HFFc6 (cell line): Measurements from ENCODE around the gene ASPHD2. TPM values are rescaled to one million over a fixed set of nuclear protein-coding genes. Genes with fewer than 3 reads are reported as not detected.
A peak's percentile ranks its signal among the peaks of the same experiment; 100 is the strongest.

Experiments
- DNase-seq: peaks from one replicate; pipeline ENCODE4 v3.0.0-alpha.2; 2018
- H3K27ac Mint-ChIP-seq: 2 replicates; pipeline ENCODE4 v1.8.0; 2020; ENCODE audit warnings: mild to moderate bottlenecking, mixed read lengths
- H3K27me3 Mint-ChIP-seq: 2 replicates; pipeline ENCODE4 v1.8.0; 2021; ENCODE audit warnings: mild to moderate bottlenecking, moderate library complexity, mixed read lengths; ENCODE audit not compliant: insufficient read depth
- H3K36me3 Mint-ChIP-seq: 2 replicates; pipeline ENCODE4 v1.8.0; 2021; ENCODE audit warnings: low read depth, mixed read lengths
- H3K4me1 Mint-ChIP-seq: 2 replicates; pipeline ENCODE4 v1.8.0; 2020; ENCODE audit warnings: low read depth, mixed read lengths
- H3K4me3 Mint-ChIP-seq: 2 replicates; pipeline ENCODE4 v1.8.0; 2020; ENCODE audit warnings: mild to moderate bottlenecking, moderate library complexity, mixed read lengths
- H3K9me3 Mint-ChIP-seq: 2 replicates; pipeline ENCODE4 v1.8.0; 2020; ENCODE audit warnings: mild to moderate bottlenecking, mixed read lengths
- total RNA-seq, 6 experiments: library from RNA; stranded (reverse); fragmentation: NEBNext Ultra II Directional; extraction: Animal tissue kit (Norgen Biotek cat#: 25700); gene quantifications; 2 replicates in 1 of 6; 3 replicates in 5 of 6; pipeline ENCODE4 v1.2.3, GENCODE V29; 2021
- TF ChIP-seq, protein P1 (sequence below): fragments of 200-600 bp; sonication (generic); IDR thresholded peaks from 2 replicates; pipeline ENCODE4 v1.5.0; 2021; ENCODE audit warnings: antibody characterized with exemption, mild to moderate bottlenecking

ASPHD2 gene
- total RNA-seq, 6 experiments from 2014 or later, result 0.85 to 2.3 (median 1.3) TPM

DNA sequence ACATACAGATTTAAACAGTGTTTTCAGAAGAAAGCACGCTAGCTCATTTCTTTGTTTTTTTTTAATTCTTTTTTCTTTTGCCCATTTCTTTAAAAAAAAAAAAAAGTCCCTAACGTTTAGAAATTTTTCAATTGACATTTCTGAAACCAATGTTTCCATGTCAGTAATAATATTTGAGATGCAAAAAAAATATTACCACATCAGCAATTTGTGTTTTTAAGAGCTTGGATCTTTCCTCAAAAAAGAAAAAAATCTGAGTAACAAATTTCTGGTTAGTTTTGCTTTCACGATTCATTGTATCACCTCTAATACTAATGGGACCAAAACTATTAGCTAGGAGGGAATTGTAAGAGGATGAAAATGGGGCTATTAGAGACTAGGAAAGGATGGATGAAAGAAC, 39.9 kb upstream of the ASPHD2 start:
- H3K4me1 Mint-ChIP-seq, result no peaks in the 10 kb centered on the region
- no peaks in the 10 kb centered on the region for H3K9me3 Mint-ChIP-seq
- H3K36me3 Mint-ChIP-seq, result no peaks in the 10 kb centered on the region
- peaks cover 15% of the 10 kb centered on the region; the same call in 1 of the 2 replicates for H3K27me3 Mint-ChIP-seq
- DNase-seq, result no peak
- H3K4me3 Mint-ChIP-seq, result no peak overlapping the region
- no peak overlapping the region for H3K27ac Mint-ChIP-seq
- TF ChIP-seq, protein P1, sequence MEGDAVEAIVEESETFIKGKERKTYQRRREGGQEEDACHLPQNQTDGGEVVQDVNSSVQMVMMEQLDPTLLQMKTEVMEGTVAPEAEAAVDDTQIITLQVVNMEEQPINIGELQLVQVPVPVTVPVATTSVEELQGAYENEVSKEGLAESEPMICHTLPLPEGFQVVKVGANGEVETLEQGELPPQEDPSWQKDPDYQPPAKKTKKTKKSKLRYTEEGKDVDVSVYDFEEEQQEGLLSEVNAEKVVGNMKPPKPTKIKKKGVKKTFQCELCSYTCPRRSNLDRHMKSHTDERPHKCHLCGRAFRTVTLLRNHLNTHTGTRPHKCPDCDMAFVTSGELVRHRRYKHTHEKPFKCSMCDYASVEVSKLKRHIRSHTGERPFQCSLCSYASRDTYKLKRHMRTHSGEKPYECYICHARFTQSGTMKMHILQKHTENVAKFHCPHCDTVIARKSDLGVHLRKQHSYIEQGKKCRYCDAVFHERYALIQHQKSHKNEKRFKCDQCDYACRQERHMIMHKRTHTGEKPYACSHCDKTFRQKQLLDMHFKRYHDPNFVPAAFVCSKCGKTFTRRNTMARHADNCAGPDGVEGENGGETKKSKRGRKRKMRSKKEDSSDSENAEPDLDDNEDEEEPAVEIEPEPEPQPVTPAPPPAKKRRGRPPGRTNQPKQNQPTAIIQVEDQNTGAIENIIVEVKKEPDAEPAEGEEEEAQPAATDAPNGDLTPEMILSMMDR, result no peak

DNA sequence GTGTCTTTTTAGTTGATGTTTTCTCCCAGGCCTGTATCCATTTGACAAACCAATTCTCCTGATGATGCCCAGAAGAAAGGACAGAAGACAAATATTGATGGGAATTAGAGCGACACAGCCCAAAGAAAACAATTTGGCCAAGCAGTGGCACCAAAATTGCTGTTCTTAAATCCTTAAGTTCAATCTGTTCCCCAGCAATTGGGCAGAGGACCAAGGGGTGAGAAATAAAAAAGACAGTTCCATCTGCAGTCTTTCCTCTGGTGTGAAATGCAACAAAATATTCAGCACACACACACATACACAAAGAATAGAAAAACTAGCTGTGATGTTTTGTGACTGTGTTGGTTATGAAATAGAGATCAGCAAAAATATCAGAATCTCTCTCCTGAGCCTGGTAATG, 38.0 kb upstream of the ASPHD2 start:
- no peak overlapping the region for H3K4me3 Mint-ChIP-seq
- no peak for DNase-seq
- H3K4me1 Mint-ChIP-seq, result no peaks in the 10 kb centered on the region
- TF ChIP-seq, protein P1, result no peak
- no peak overlapping the region for H3K27ac Mint-ChIP-seq
- no peaks in the 10 kb centered on the region for H3K9me3 Mint-ChIP-seq
- peaks cover 20% of the 10 kb centered on the region for H3K27me3 Mint-ChIP-seq
- no peaks in the 10 kb centered on the region for H3K36me3 Mint-ChIP-seq

DNA sequence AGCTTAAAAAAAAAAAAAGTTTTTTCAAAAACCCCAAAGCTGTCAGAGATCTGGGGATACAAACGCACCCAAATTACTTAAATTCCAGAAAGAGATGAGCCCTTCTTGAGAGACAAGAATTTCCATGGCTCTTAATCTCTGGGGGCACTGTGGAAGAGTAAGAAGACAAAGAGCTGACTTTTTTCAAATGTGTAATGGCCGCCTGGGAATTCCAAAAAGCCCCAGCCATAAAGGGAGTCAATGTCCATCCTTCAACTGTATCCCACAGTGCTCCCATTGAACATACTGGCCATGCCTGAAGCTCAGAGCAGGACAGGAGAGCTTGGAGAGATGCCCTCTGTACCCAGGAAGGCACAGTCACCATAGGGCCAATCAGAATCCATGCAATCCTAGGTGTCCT, 37.4 kb upstream of the ASPHD2 start:
- H3K36me3 Mint-ChIP-seq, result no peaks in the 10 kb centered on the region
- H3K4me3 Mint-ChIP-seq, result no peak overlapping the region
- H3K9me3 Mint-ChIP-seq, result no peaks in the 10 kb centered on the region
- H3K27me3 Mint-ChIP-seq, result peaks cover 20% of the 10 kb centered on the region
- TF ChIP-seq, protein P1, result no peak
- H3K27ac Mint-ChIP-seq, result no peak overlapping the region
- DNase-seq, result no peak
- no peaks in the 10 kb centered on the region for H3K4me1 Mint-ChIP-seq

- peaks cover 4% of the 10 kb centered on the region for H3K4me1 Mint-ChIP-seq
- no peak for DNase-seq
- peaks cover 20% of the 10 kb centered on the region for H3K27me3 Mint-ChIP-seq
- H3K4me3 Mint-ChIP-seq, result no peak overlapping the region
- no peaks in the 10 kb centered on the region for H3K36me3 Mint-ChIP-seq
- TF ChIP-seq, protein P1, result peak; percentile 55
- H3K27ac Mint-ChIP-seq, result no peak overlapping the region
- H3K9me3 Mint-ChIP-seq, result no peaks in the 10 kb centered on the region
Measured at GRCh38 chr22:26393929-26394328, 35.1 kb upstream of the ASPHD2 start.

- no peaks in the 10 kb centered on the region for H3K36me3 Mint-ChIP-seq
- peaks cover 16% of the 10 kb centered on the region for H3K27me3 Mint-ChIP-seq
- peaks cover 6% of the 10 kb centered on the region for H3K4me1 Mint-ChIP-seq
- H3K9me3 Mint-ChIP-seq, result no peaks in the 10 kb centered on the region
- no peak overlapping the region for H3K27ac Mint-ChIP-seq
- no peak for DNase-seq
- TF ChIP-seq, protein P1, result no peak
- no peak overlapping the region for H3K4me3 Mint-ChIP-seq
Measured at GRCh38 chr22:26394777-26395176, 34.3 kb upstream of the ASPHD2 start.

DNA sequence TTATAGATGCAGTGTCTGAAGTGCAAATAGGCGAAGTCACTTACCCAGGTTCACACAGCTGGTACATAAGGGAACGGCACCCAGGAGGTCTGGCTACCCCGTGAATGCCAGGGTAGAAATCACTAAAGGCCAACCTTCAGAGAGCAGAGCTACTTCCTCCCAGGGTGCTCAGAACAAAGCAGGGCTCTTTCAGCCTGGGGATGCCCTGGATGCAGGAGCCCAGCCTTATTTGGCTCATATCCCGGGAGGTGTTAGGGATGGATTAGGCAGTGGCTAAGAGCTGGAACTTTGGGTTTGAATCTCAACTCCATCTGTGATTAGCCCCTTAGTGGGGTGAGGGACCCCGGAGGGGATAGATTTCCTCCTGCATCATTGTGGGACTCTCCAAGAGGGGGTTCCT, 33.1 kb upstream of the ASPHD2 start:
- Mint-ChIP-seq H3K27ac (no peak overlapping the region), H3K36me3 (no peaks in the 10 kb centered on the region), H3K4me1 (peaks cover 6% of the 10 kb centered on the region), H3K27me3 (peaks cover 17% of the 10 kb centered on the region), H3K9me3 (no peaks in the 10 kb centered on the region), H3K4me3 (no peak overlapping the region)
- no peak for DNase-seq
- TF ChIP-seq, protein P1, result no peak
